ENCODE data around the gene NLRP6. TPM values are rescaled to one million over a fixed set of nuclear protein-coding genes. Genes with fewer than 3 reads are reported as not detected.
"Not testable (repeated sequence)": the region's sequence is repeated elsewhere in the genome, so short reads cannot be mapped to it uniquely, and the experiment has no call there.

NLRP6 gene
- total RNA-seq, 4 donors from 2014 or later = 0.23 to 1.9 TPM; not detected in 2

DNA sequence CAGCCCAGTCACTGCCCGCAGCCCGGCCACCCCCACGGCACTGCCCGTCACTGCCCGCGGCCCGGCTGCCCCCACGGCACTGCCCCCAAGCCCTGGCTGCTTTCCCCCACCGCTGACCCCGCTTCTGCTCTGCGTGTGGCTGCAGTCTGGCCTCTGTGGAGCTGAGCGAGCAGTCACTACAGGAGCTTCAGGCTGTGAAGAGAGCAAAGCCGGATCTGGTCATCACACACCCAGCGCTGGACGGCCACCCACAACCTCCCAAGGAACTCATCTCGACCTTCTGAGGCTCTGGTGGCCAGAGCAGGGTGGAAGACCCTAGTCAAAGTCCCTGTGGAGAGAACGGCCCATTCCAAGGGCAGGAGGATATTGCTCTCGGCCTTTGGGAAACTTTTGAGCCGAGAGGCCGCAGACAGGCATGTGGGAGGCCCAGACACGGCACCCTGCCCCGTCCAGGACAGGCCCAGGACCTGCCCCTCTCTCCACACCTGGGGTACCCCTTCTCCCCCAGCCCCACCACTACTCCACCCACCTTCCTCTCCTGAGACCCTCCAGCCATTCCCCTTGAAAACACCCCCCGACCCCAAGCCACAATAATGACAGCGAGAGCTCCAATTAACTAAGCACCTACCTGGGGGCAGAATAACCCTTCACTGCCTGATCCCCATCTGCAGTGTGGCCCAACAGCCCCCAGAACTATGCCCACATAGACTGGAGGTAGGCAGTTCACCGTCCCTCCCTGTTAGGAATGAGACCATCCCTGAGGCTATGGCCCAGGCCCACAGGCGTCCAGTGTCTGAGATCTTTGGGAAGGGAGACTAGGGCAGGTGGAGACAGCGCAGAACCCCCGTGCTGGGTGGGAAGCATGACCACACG is 7.0 kb downstream of the NLRP6 start:
- Histone ChIP-seq H3K9me3 (no peaks in the 10 kb centered on the region), H3K4me3 (no peak overlapping the region), H3K27ac (no peak overlapping the region), H3K27me3 (peaks cover 73% of the 10 kb centered on the region), H3K4me1 (peaks cover 0 to 40% (median 16%) of the 10 kb centered on the region in 3 donors), H3K36me3 (no peaks in the 10 kb centered on the region)
- TF ChIP-seq POLR2AphosphoS5 (IDR thresholded peaks at IDR 0.05) (no peak), POLR2A (IDR thresholded peaks at IDR 0.05) (no peak), EP300 (IDR thresholded peaks at IDR 0.05) (no peak)
- TF ChIP-seq, protein P1, sequence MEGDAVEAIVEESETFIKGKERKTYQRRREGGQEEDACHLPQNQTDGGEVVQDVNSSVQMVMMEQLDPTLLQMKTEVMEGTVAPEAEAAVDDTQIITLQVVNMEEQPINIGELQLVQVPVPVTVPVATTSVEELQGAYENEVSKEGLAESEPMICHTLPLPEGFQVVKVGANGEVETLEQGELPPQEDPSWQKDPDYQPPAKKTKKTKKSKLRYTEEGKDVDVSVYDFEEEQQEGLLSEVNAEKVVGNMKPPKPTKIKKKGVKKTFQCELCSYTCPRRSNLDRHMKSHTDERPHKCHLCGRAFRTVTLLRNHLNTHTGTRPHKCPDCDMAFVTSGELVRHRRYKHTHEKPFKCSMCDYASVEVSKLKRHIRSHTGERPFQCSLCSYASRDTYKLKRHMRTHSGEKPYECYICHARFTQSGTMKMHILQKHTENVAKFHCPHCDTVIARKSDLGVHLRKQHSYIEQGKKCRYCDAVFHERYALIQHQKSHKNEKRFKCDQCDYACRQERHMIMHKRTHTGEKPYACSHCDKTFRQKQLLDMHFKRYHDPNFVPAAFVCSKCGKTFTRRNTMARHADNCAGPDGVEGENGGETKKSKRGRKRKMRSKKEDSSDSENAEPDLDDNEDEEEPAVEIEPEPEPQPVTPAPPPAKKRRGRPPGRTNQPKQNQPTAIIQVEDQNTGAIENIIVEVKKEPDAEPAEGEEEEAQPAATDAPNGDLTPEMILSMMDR (IDR thresholded peaks at IDR 0.05) = no peak
- no peak for ATAC-seq
- WGBS, 2 donors (ENCODE audit: low coverage in 1 of 2) = 88% methylated on average over 3 of the region's 29 CpGs; no CpG with 5 or more reads in 1 of the 2 donors

- TF ChIP-seq, protein P1 (IDR thresholded peaks at IDR 0.05) = no peak
- TF ChIP-seq EP300 (IDR thresholded peaks at IDR 0.05) (no peak), POLR2AphosphoS5 (IDR thresholded peaks at IDR 0.05) (no peak), POLR2A (IDR thresholded peaks at IDR 0.05) (no peak)
- WGBS, 2 donors (ENCODE audit: low coverage in 1 of 2) = 74 to 92% methylated on average over 5 to 6 of the region's 8 CpGs
- no peak for ATAC-seq
These were observed 7.7 kb downstream of the NLRP6 start for GRCh38 chr11:285894-286220.

GRCh38 chr11:286977-287820 is 9.0 kb downstream of the NLRP6 start:
- H3K36me3 ChIP-seq, H3K9me3 ChIP-seq, H3K27ac ChIP-seq, H3K4me3 ChIP-seq, ATAC-seq: not testable (repeated sequence)
- peaks cover 0 to 27% (median 10%) of the 10 kb centered on the region in 3 donors for H3K4me1 ChIP-seq
- peaks cover 54% of the 10 kb centered on the region for H3K27me3 ChIP-seq
- WGBS, 2 donors (ENCODE audit: low coverage in 1 of 2) = 81 to 89% methylated on average over 18 to 25 of the region's 27 CpGs

More at GRCh38 chr11:285894-286220, 7.7 kb downstream of the NLRP6 start:
- Histone ChIP-seq H3K27me3 (peaks cover 67% of the 10 kb centered on the region), H3K36me3 (no peaks in the 10 kb centered on the region), H3K4me1 (peaks cover 0 to 37% (median 10%) of the 10 kb centered on the region in 3 donors), H3K9me3 (no peaks in the 10 kb centered on the region), H3K4me3 (no peak overlapping the region), H3K27ac (no peak overlapping the region)

DNA sequence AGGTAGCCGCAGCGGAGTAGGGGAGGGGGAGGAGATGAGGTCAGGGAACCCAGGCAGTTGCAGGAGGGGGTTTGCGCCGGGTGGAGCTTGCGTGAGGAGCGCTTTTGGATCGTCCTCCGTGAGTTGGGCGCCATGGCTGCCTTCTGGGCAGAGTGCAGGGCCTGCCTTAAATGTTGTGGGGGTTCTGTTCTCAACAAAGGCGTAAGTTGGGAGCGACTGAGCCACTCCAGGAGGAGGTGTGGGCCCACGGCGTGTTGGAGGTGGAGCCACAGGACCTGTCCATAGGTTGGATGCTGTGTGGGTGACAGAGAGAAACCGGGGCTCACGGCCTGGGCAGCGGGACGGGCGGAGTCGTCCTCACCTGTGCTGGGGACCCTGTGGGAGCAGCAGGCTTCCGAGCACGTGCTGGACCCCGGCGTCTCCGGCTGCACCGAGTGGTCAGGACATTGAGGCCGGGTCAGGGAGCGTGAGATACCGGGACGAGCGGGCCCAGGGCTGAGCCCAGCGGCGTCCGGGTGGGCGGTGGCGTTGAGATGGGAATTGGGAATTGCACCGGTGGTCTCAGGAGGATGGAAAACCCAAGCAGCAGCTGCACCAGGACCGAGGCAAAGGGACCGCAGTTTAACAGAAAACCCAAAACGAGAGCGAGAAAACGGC is 9.7 kb downstream of the NLRP6 start:
- no peaks in the 10 kb centered on the region for H3K9me3 ChIP-seq
- H3K27me3 ChIP-seq = peaks cover 46% of the 10 kb centered on the region
- no peak for TF ChIP-seq EP300 (IDR thresholded peaks at IDR 0.05)
- TF ChIP-seq, protein P1 (IDR thresholded peaks at IDR 0.05) = no peak
- no peak for ATAC-seq
- 35 to 54% methylated on average over 16 to 28 of the region's 41 CpGs for WGBS, 2 donors (ENCODE audit: low coverage in 1 of 2)
- peaks cover 0 to 27% (median 10%) of the 10 kb centered on the region in 3 donors for H3K4me1 ChIP-seq
- H3K36me3 ChIP-seq = peaks cover 0 to 11% of the 10 kb centered on the region in 2 donors
- H3K27ac ChIP-seq = peak overlapping the region in 1 of 4 donors; percentile 83
- H3K4me3 ChIP-seq = peak overlapping the region; percentile 56 to 74

All from gastroesophageal sphincter (tissue), 4 donors.